Stimulated activated CD4-positive, alpha-beta T cell treated with anti-CD3 and anti-CD28 coated beads, TNF-alpha, amount 100 ng/mL, for 24 hours (primary cell): ENCODE results near the gene TNKS1BP1.
"Not testable (repeated sequence)": the region's sequence is repeated elsewhere in the genome, so short reads cannot be mapped to it uniquely, and the experiment has no call there.

Source experiments
- DNase-seq, 3 experiments: peaks; one replicate each; pipeline ENCODE4 v3.0.0-alpha.2; 2020; ENCODE audit warnings: low read depth in 3 of 3

TNKS1BP1 gene

GRCh38 chr11:57353446-57353845 lies 28.7 kb upstream of the TNKS1BP1 start:
- DNase-seq = no peak

GRCh38 chr11:57353036-57353435 lies 28.3 kb upstream of the TNKS1BP1 start:
- DNase-seq = no peak

DNA sequence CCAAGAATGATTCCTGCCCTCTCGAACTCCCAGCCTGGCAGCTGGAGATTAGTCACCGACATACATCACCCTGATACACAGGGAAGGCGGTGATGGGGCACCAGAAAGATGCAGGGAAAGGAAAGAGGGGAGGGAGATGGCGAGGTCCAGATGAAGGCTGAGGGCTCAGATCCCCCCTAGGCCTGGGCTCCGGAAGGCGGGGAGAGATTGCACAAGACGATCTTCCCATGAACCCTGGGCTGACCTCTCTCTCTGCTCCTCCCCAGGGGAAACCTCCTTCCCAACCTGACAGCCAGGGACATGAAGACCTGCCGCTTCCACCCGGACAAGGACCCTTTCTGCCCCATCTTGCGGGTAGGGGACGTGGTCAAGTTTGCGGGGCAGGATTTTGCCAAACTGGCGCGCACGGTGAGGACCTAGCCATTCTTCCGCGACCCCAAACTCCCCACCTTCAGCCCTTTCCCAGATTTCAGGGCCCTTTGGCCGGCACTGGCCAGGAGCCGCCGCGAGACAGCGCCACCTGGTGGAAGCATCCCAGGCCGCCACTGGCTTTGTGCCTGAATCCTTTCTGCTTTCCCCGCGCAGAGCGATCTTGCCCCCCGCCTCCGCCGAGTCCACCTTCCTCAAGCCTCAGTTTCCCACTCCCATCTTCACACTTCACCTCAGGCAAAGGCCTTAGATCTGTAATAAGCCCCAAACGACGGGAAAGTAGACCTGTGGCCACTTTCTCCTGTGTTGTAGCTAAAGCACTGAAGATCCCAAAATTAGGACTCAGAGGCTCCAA lies 24.9 kb upstream of the TNKS1BP1 start:
- peak; percentile 33 to 64 (median 33) for DNase-seq

DNA sequence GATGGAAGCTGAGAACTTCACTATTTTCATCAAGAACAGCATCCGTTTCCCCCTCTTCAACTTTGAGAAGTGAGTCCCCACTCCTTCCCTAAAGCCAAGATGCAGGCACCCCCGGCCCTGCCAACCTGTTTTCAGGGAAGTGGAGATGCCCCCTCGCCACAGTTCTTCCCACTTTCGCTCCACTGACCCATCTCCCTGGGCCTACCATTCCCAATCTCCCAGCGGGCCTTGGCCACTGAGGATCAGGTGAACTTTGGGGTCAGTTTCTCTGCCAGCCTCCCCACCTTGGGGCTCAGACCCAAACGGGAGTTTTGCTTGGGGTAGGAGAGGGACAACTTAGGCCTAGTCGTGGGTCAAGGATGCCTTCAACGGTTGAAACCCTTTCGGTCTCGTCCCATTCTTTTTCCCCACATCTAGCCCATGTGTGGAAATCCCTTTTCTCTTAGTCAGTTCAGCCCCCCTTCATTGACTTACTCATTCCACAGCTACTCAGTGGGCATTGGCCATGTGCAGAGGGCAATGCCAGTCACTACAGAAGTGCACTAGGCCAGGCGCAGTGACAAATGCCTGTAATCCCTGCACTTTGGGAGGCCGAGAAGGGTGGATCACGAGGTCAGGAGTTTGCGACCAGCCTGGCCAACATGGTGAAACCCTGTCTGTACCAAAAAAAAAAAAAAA lies 24.0 kb upstream of the TNKS1BP1 start:
- DNase-seq = no peak

- DNase-seq = no peak
Observed at GRCh38 chr11:57348052-57348451, 23.3 kb upstream of the TNKS1BP1 start.

- DNase-seq = no peak
Observed at GRCh38 chr11:57347336-57347735, 22.6 kb upstream of the TNKS1BP1 start.

GRCh38 chr11:57345555-57346211 lies 20.9 kb upstream of the TNKS1BP1 start:
- DNase-seq = peak; percentile 45 to 67 (median 67)

- no peak for DNase-seq
Observed at GRCh38 chr11:57344826-57345225, 20.1 kb upstream of the TNKS1BP1 start.

GRCh38 chr11:57343825-57344224 lies 19.1 kb upstream of the TNKS1BP1 start:
- DNase-seq = no peak

- no peak for DNase-seq
Observed at GRCh38 chr11:57342702-57343101, 17.9 kb upstream of the TNKS1BP1 start.

DNA sequence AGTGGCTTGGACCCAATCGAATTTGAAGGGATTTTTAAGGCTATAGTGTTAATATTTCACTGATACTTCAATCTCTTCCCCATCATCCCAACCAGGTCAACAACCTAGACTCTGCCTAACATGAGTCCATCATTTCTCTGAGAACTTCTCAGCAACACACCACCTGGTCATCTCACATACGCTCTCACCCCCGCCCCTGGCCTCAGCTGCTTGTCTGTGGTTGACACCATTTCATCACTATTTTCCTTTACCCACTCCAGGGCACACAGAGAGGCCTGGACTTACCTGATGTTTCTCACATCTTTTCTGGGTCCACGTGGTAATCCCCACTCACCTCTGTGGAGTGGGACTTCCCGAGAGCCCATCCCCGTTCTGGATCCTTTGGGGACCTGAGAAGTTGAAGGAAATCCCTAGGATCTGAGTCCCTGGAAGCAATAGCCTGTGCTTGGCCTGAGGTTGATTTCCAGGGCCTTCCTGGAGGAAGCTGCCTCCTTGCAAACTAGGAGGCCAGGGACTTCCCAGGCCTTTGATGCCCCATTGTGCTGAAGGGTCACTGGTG lies 16.6 kb upstream of the TNKS1BP1 start:
- no peak for DNase-seq

- no peak for DNase-seq
Observed at GRCh38 chr11:57340039-57340615, 15.4 kb upstream of the TNKS1BP1 start.

GRCh38 chr11:57339328-57339727 lies 14.6 kb upstream of the TNKS1BP1 start:
- DNase-seq = no peak

GRCh38 chr11:57338142-57338541 lies 13.4 kb upstream of the TNKS1BP1 start, which contains the start of gene P2RX3:
Gene P2RX3, plus strand, starts transcription at chr11:57338352. Its CDS starts 199 bp downstream, at chr11:57338551.
- DNase-seq = no peak

DNA sequence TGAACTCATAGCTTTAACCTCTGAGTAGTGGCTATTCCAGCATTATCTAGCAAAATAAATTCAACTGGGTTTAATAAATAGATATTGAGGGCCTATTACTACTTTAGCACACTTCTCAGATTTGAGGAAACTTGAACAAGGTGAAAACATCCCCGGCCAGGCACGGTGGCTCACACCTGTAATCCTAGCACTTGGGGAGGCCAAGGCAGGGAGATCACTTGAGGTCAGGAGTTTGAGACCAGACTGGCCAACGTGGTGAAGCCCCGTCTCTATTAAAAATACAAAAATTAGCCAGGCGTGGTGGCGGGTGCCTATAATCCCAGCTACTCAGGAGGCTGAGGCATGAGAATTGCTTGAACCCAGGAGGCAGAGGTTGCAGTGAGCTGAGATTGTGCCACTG lies 12.1 kb upstream of the TNKS1BP1 start:
- DNase-seq = not testable (repeated sequence)

- DNase-seq = no peak
Observed at GRCh38 chr11:57336111-57336666, 11.4 kb upstream of the TNKS1BP1 start.

DNA sequence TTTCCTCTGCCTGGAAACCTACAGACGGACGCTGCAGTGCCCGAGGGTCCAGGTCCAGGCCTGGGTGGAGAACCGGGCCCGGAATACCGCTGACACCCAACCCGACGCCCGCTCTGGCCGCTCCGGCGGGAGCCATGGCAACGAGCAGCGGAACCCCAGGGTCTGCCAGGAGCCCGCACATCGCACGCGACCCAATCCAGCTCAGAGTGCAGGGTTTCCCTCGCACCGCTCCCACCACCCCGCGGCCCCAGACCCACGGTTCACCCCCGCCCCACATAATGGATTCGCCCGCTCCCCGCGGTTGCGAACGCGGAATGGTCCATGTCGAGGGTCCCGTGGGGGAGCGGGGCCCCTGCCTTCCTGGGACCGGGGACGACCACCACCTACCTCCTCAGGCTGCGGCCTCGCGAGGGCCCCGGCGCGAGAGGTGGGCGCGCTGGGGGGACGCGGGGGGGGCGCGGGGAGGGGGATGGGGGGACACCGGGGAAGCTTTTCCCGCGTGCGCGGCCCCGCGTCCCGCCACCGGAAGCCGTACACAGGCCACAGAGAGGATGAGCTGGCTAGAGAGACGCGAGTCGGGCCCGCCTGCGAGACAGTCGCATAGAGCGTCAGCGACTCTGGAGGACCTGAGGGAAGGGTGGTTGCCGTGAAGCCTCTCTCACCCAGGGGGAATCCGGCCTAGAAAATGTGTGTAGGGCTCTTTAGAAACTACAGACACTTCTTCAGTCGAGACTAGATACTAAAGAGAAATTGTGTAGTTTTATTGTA lies 10.8 kb upstream of the TNKS1BP1 start, which contains the start of gene SSRP1:
TSS of gene SSRP1 (minus strand) at position 550 of the 768 bp plus-strand sequence. CDS start 771 bp downstream, outside the sequence.
- DNase-seq = peak; percentile 73 to 88 (median 76)

GRCh38 chr11:57335023-57335342 lies 10.2 kb upstream of the TNKS1BP1 start:
- no peak for DNase-seq

GRCh38 chr11:57332694-57333440 lies 8.1 kb upstream of the TNKS1BP1 start:
- no peak for DNase-seq

- no peak for DNase-seq
Observed at GRCh38 chr11:57331720-57332119, 7.0 kb upstream of the TNKS1BP1 start.
